SK-N-SH treated with all-trans-retinoic acid at 6 μM for 48 hours (cell line): Measurements from ENCODE around the gene MSH5.

Experiments used
- ATAC-seq: fragments of 200-7000 bp; cut with Tn5 transposase; 3 replicates; pipeline ENCODE4 v1.9.1; 2020; ENCODE audit warnings: mild to moderate bottlenecking, moderate library complexity
- BACH2 ChIP-seq: fragments of 250-450 bp; sonication (Bioruptor Pico); IDR thresholded peaks from 2 replicates; pipeline ENCODE4 v1.9.0; 2021; ENCODE audit warnings: mild to moderate bottlenecking, borderline replicate concordance
- CSDC2 ChIP-seq: fragments of 250-450 bp; sonication (Bioruptor Pico); IDR thresholded peaks from 2 replicates; pipeline ENCODE4 v1.5.0; 2020; ENCODE audit warnings: mild to moderate bottlenecking, moderate library complexity
- CSRNP3 ChIP-seq: fragments of 250-450 bp; sonication (Bioruptor Pico); IDR thresholded peaks from 2 replicates; pipeline ENCODE4 v1.5.1; 2021; ENCODE audit warnings: mild to moderate bottlenecking, moderate library complexity
- ESRRG ChIP-seq: fragments of 250-450 bp; sonication (Bioruptor Pico); IDR thresholded peaks from 2 replicates; pipeline ENCODE4 v1.6.1; 2021; ENCODE audit warnings: mild to moderate bottlenecking
- GLIS3 ChIP-seq: fragments of 250-450 bp; sonication (Bioruptor Pico); IDR thresholded peaks from 2 replicates; pipeline ENCODE4 v1.5.0; 2020; ENCODE audit warnings: mild to moderate bottlenecking, moderate library complexity
- ISL1 ChIP-seq: fragments of 250-450 bp; sonication (Bioruptor Pico); IDR thresholded peaks from 2 replicates; pipeline ENCODE4 v2.1.2; 2022; ENCODE audit warnings: mild to moderate bottlenecking, moderate library complexity
- OSR1 ChIP-seq: fragments of 250-450 bp; sonication (Bioruptor Pico); IDR thresholded peaks from 2 replicates; pipeline ENCODE4 v1.8.0; 2022; ENCODE audit warnings: moderate library complexity, mild to moderate bottlenecking, inconsistent platforms
- POU6F1 ChIP-seq: fragments of 250-450 bp; sonication (Bioruptor Pico); IDR thresholded peaks from 2 replicates; pipeline ENCODE4 v1.8.0; 2021; ENCODE audit warnings: low read depth, mild to moderate bottlenecking, moderate library complexity, borderline replicate concordance
- PPARA ChIP-seq: fragments of 250-450 bp; sonication (Bioruptor Pico); IDR thresholded peaks from 2 replicates; pipeline ENCODE4 v1.5.0; 2020; ENCODE audit warnings: mild to moderate bottlenecking, borderline replicate concordance
- RARB ChIP-seq: fragments of 250-450 bp; sonication (Bioruptor Pico); IDR thresholded peaks from 2 replicates; pipeline ENCODE4 v1.8.0; 2021; ENCODE audit warnings: mild to moderate bottlenecking, moderate library complexity
- SNAI2 ChIP-seq: fragments of 250-450 bp; sonication (Bioruptor Pico); IDR thresholded peaks from 2 replicates; pipeline ENCODE4 v1.5.0; 2020; ENCODE audit warnings: mild to moderate bottlenecking, moderate library complexity
- TCF4 ChIP-seq: fragments of 250-450 bp; sonication (Bioruptor Pico); IDR thresholded peaks from 2 replicates; pipeline ENCODE4 v1.8.0; 2021; ENCODE audit warnings: mild to moderate bottlenecking, moderate library complexity, borderline replicate concordance
- TOX ChIP-seq: fragments of 250-450 bp; sonication (Bioruptor Pico); IDR thresholded peaks from 2 replicates; pipeline ENCODE4 v1.8.0; 2021; ENCODE audit warnings: mild to moderate bottlenecking, moderate library complexity, borderline replicate concordance
- ZC3H10 ChIP-seq: fragments of 250-450 bp; sonication (Bioruptor Pico); IDR thresholded peaks from 2 replicates; pipeline ENCODE4 v1.5.1; 2021; ENCODE audit warnings: mild to moderate bottlenecking, moderate library complexity
- ZFP3 ChIP-seq: fragments of 250-450 bp; sonication (Bioruptor Pico); IDR thresholded peaks from 2 replicates; pipeline ENCODE4 v1.5.0; 2020; ENCODE audit warnings: mild to moderate bottlenecking, moderate library complexity
- ZFP30 ChIP-seq: fragments of 450-650 bp; formaldehyde crosslinking; IDR thresholded peaks from 2 replicates; pipeline ENCODE4 v1.5.0; 2022; ENCODE audit warnings: mild to moderate bottlenecking, moderate library complexity
- ZNF565 ChIP-seq: fragments of 450-650 bp; formaldehyde crosslinking; conservative IDR thresholded peaks from 2 replicates; pipeline ENCODE4 v1.5.0; 2020; ENCODE audit warnings: low read depth, mild to moderate bottlenecking, moderate library complexity
- ZNF70 ChIP-seq: fragments of 450-650 bp; formaldehyde crosslinking; IDR thresholded peaks from 2 replicates; pipeline ENCODE4 v1.5.0; 2020; ENCODE audit warnings: mild to moderate bottlenecking, moderate library complexity
- ZNF8 ChIP-seq: fragments of 450-650 bp; formaldehyde crosslinking; IDR thresholded peaks from 2 replicates; pipeline ENCODE4 v1.5.0; 2020; ENCODE audit warnings: mild to moderate bottlenecking, moderate library complexity
- TF ChIP-seq, protein P1 (sequence below): fragments of 250-450 bp; sonication (Bioruptor Pico); IDR thresholded peaks from 2 replicates; pipeline ENCODE4 v1.5.1; 2020; ENCODE audit warnings: low read depth, mild to moderate bottlenecking, moderate library complexity
- TF ChIP-seq, protein P2 (sequence below): fragments of 250-450 bp; sonication (Bioruptor Pico); IDR thresholded peaks from 2 replicates; pipeline ENCODE4 v1.5.0; 2020; ENCODE audit warnings: mild to moderate bottlenecking, moderate library complexity
- TF ChIP-seq, protein P3 (sequence below): fragments of 250-450 bp; sonication (Bioruptor Pico); IDR thresholded peaks from 2 replicates; pipeline ENCODE4 v1.8.0; 2020; ENCODE audit warnings: mild to moderate bottlenecking, moderate library complexity, borderline replicate concordance

The MSH5 gene

GRCh38 chr6:31737315-31737990 is 2.4 kb upstream of the MSH5 start:
- TF ChIP-seq, protein P1, sequence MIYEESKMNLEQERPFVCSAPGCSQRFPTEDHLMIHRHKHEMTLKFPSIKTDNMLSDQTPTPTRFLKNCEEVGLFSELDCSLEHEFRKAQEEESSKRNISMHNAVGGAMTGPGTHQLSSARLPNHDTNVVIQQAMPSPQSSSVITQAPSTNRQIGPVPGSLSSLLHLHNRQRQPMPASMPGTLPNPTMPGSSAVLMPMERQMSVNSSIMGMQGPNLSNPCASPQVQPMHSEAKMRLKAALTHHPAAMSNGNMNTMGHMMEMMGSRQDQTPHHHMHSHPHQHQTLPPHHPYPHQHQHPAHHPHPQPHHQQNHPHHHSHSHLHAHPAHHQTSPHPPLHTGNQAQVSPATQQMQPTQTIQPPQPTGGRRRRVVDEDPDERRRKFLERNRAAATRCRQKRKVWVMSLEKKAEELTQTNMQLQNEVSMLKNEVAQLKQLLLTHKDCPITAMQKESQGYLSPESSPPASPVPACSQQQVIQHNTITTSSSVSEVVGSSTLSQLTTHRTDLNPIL (CRISPR knock-in tag) = no peak
- no peak for TF ChIP-seq POU6F1 (CRISPR knock-in tag)
- TF ChIP-seq OSR1 = no peak
- no peak for TF ChIP-seq PPARA (CRISPR knock-in tag)
- TF ChIP-seq, protein P2, sequence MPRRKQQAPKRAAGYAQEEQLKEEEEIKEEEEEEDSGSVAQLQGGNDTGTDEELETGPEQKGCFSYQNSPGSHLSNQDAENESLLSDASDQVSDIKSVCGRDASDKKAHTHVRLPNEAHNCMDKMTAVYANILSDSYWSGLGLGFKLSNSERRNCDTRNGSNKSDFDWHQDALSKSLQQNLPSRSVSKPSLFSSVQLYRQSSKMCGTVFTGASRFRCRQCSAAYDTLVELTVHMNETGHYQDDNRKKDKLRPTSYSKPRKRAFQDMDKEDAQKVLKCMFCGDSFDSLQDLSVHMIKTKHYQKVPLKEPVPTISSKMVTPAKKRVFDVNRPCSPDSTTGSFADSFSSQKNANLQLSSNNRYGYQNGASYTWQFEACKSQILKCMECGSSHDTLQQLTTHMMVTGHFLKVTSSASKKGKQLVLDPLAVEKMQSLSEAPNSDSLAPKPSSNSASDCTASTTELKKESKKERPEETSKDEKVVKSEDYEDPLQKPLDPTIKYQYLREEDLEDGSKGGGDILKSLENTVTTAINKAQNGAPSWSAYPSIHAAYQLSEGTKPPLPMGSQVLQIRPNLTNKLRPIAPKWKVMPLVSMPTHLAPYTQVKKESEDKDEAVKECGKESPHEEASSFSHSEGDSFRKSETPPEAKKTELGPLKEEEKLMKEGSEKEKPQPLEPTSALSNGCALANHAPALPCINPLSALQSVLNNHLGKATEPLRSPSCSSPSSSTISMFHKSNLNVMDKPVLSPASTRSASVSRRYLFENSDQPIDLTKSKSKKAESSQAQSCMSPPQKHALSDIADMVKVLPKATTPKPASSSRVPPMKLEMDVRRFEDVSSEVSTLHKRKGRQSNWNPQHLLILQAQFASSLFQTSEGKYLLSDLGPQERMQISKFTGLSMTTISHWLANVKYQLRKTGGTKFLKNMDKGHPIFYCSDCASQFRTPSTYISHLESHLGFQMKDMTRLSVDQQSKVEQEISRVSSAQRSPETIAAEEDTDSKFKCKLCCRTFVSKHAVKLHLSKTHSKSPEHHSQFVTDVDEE (CRISPR knock-in tag) = no peak
- TF ChIP-seq ZC3H10 (CRISPR knock-in tag) = no peak
- no peak for TF ChIP-seq CSRNP3 (CRISPR knock-in tag)
- no peak for TF ChIP-seq ESRRG
- TF ChIP-seq ZFP3 (CRISPR knock-in tag) = no peak
- TF ChIP-seq ZNF8 = no peak
- no peak for TF ChIP-seq TCF4 (CRISPR knock-in tag)
- no peak for TF ChIP-seq GLIS3
- no peak for TF ChIP-seq SNAI2
- no peak for TF ChIP-seq ZNF70
- no peak for TF ChIP-seq BACH2
- no peak for TF ChIP-seq ISL1 (CRISPR knock-in tag)
- no peak for TF ChIP-seq ZFP30 (CRISPR knock-in tag)
- no peak for TF ChIP-seq CSDC2 (CRISPR knock-in tag)
- TF ChIP-seq, all 23 proteins: peak for 0

GRCh38 chr6:31737991-31738979 is 1.5 kb upstream of the MSH5 start:
- ATAC-seq = peak; percentile 29
- TF ChIP-seq TOX (CRISPR knock-in tag) (no peak), CSDC2 (CRISPR knock-in tag) (no peak), ISL1 (CRISPR knock-in tag) (no peak), POU6F1 (CRISPR knock-in tag) (no peak), ESRRG (no peak), RARB (CRISPR knock-in tag) (no peak), PPARA (CRISPR knock-in tag) (no peak), ZC3H10 (CRISPR knock-in tag) (no peak), ZNF565 (CRISPR knock-in tag) (no peak), TCF4 (CRISPR knock-in tag) (no peak), CSRNP3 (CRISPR knock-in tag) (no peak), ZFP30 (CRISPR knock-in tag) (no peak)
- TF ChIP-seq, protein P3, sequence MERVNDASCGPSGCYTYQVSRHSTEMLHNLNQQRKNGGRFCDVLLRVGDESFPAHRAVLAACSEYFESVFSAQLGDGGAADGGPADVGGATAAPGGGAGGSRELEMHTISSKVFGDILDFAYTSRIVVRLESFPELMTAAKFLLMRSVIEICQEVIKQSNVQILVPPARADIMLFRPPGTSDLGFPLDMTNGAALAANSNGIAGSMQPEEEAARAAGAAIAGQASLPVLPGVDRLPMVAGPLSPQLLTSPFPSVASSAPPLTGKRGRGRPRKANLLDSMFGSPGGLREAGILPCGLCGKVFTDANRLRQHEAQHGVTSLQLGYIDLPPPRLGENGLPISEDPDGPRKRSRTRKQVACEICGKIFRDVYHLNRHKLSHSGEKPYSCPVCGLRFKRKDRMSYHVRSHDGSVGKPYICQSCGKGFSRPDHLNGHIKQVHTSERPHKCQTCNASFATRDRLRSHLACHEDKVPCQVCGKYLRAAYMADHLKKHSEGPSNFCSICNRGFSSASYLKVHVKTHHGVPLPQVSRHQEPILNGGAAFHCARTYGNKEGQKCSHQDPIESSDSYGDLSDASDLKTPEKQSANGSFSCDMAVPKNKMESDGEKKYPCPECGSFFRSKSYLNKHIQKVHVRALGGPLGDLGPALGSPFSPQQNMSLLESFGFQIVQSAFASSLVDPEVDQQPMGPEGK (CRISPR knock-in tag) = no peak
- TF ChIP-seq, protein P2 (CRISPR knock-in tag) = no peak

More at GRCh38 chr6:31737315-31737990, 2.4 kb upstream of the MSH5 start:
- no peak for ATAC-seq
